WTC11 (cell line): ENCODE results near the gene STK17B.

ENCODE experiments used
- CTCF ChIP-seq: fragments of 200-600 bp; IDR thresholded peaks from 2 replicates; pipeline ENCODE4 v1.8.0; 2022; ENCODE audit warnings: antibody characterized with exemption
- ETV6 ChIP-seq: sonication (generic); formaldehyde crosslinking; IDR thresholded peaks from 2 replicates; pipeline ENCODE4 v1.8.1; 2022; ENCODE audit warnings: mild to moderate bottlenecking, missing genetic modification reagents
- FOXJ3 ChIP-seq: sonication (generic); formaldehyde crosslinking; IDR thresholded peaks from 2 replicates; pipeline ENCODE4 v1.9.0; 2021; ENCODE audit warnings: missing genetic modification reagents, mild to moderate bottlenecking, borderline replicate concordance
- GTF2I ChIP-seq: fragments of 250-450 bp; sonication (Bioruptor Pico); conservative IDR thresholded peaks from 2 replicates; pipeline ENCODE4 v1.4.0; 2021; ENCODE audit warnings: mild to moderate bottlenecking
- JUN ChIP-seq: sonication (generic); formaldehyde crosslinking; IDR thresholded peaks from 2 replicates; pipeline ENCODE4 v1.8.0; 2023; ENCODE audit warnings: mild to moderate bottlenecking, missing genetic modification reagents
- RORB ChIP-seq: fragments of 250-450 bp; sonication (Bioruptor Pico); IDR thresholded peaks from 2 replicates; pipeline ENCODE4 v1.9.0; 2021; ENCODE audit warnings: mild to moderate bottlenecking
- TEAD4 ChIP-seq: sonication (generic); formaldehyde crosslinking; IDR thresholded peaks from 2 replicates; pipeline ENCODE4 v1.8.0; 2022; ENCODE audit warnings: mild to moderate bottlenecking, missing genetic modification reagents
- ZNF281 ChIP-seq: sonication (generic); formaldehyde crosslinking; IDR thresholded peaks from 2 replicates; pipeline ENCODE4 v1.8.0; 2023; ENCODE audit warnings: mild to moderate bottlenecking, missing genetic modification reagents
- TF ChIP-seq, protein P1 (sequence below): sonication (generic); formaldehyde crosslinking; IDR thresholded peaks from 2 replicates; pipeline ENCODE4 v1.8.0; 2022; ENCODE audit warnings: mild to moderate bottlenecking, missing genetic modification reagents
- TF ChIP-seq, protein P2 (sequence below): sonication (generic); formaldehyde crosslinking; IDR thresholded peaks from 2 replicates; pipeline ENCODE4 v1.8.0; 2022; ENCODE audit warnings: missing genetic modification reagents
- TF ChIP-seq, protein P3 (sequence below): sonication (generic); formaldehyde crosslinking; IDR thresholded peaks from 2 replicates; pipeline ENCODE4 v1.8.0; 2022; ENCODE audit warnings: mild to moderate bottlenecking, missing genetic modification reagents
- TF ChIP-seq, protein P4 (sequence below): sonication (generic); formaldehyde crosslinking; IDR thresholded peaks from 2 replicates; pipeline ENCODE4 v1.8.1; 2022; ENCODE audit warnings: low read depth, mild to moderate bottlenecking, moderate library complexity, missing genetic modification reagents, borderline replicate concordance

DNA sequence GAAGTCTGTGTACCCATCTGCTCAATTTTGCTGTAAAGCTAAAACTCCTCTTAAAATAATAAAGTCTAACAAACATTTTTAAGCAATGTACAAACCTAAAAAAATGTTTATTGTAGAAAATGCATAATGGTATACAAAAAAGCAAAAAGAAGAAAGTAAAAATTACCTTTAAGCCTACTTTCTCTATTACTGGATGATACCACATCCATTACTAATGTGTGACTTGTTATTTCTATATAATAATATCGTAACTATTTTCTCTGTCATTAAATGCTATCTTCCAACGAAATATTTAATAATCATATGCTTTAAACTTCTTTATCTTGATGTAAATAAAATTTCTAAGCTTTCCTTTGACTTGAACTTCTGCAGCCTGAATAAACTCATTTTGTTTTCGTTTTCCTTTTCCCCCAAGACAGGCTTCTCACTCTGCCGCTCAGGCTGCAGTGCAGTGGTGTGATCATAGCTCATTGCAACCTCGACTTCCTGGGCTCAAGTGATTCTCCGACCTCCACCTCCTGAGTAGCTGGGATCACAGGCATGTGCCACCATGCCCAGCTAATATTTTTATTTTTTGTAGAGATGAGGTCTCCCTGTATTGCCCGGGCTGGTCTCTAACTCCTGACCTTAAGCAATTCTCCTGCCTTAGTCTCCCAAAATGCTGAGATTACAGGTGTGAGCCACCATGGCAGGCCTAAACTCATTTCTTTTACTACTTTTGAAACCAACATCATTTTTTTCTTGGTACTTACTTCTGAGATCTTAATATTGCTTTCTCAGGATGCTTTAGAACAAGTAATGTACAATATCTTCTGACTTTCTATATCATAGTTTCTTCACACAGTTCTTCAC is 84.6 kb downstream of the STK17B start:
- no peak for TF ChIP-seq TEAD4 (CRISPR knock-in tag)
- TF ChIP-seq CTCF: no peak
- TF ChIP-seq, protein P1, sequence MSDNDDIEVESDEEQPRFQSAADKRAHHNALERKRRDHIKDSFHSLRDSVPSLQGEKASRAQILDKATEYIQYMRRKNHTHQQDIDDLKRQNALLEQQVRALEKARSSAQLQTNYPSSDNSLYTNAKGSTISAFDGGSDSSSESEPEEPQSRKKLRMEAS (CRISPR knock-in tag): no peak
- TF ChIP-seq ZNF281: no peak
- TF ChIP-seq GTF2I (CRISPR knock-in tag): no peak
- TF ChIP-seq, protein P2, sequence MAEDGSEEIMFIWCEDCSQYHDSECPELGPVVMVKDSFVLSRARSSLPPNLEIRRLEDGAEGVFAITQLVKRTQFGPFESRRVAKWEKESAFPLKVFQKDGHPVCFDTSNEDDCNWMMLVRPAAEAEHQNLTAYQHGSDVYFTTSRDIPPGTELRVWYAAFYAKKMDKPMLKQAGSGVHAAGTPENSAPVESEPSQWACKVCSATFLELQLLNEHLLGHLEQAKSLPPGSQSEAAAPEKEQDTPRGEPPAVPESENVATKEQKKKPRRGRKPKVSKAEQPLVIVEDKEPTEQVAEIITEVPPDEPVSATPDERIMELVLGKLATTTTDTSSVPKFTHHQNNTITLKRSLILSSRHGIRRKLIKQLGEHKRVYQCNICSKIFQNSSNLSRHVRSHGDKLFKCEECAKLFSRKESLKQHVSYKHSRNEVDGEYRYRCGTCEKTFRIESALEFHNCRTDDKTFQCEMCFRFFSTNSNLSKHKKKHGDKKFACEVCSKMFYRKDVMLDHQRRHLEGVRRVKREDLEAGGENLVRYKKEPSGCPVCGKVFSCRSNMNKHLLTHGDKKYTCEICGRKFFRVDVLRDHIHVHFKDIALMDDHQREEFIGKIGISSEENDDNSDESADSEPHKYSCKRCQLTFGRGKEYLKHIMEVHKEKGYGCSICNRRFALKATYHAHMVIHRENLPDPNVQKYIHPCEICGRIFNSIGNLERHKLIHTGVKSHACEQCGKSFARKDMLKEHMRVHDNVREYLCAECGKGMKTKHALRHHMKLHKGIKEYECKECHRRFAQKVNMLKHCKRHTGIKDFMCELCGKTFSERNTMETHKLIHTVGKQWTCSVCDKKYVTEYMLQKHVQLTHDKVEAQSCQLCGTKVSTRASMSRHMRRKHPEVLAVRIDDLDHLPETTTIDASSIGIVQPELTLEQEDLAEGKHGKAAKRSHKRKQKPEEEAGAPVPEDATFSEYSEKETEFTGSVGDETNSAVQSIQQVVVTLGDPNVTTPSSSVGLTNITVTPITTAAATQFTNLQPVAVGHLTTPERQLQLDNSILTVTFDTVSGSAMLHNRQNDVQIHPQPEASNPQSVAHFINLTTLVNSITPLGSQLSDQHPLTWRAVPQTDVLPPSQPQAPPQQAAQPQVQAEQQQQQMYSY (CRISPR knock-in tag): no peak
- TF ChIP-seq ETV6 (CRISPR knock-in tag): no peak
- TF ChIP-seq FOXJ3 (CRISPR knock-in tag): no peak
- TF ChIP-seq, protein P3, sequence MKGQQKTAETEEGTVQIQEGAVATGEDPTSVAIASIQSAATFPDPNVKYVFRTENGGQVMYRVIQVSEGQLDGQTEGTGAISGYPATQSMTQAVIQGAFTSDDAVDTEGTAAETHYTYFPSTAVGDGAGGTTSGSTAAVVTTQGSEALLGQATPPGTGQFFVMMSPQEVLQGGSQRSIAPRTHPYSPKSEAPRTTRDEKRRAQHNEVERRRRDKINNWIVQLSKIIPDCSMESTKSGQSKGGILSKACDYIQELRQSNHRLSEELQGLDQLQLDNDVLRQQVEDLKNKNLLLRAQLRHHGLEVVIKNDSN (CRISPR knock-in tag): no peak
- TF ChIP-seq, protein P4, sequence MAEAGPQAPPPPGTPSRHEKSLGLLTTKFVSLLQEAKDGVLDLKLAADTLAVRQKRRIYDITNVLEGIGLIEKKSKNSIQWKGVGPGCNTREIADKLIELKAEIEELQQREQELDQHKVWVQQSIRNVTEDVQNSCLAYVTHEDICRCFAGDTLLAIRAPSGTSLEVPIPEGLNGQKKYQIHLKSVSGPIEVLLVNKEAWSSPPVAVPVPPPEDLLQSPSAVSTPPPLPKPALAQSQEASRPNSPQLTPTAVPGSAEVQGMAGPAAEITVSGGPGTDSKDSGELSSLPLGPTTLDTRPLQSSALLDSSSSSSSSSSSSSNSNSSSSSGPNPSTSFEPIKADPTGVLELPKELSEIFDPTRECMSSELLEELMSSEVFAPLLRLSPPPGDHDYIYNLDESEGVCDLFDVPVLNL (CRISPR knock-in tag): no peak
- TF ChIP-seq JUN (CRISPR knock-in tag): no peak
- TF ChIP-seq RORB: no peak
